OCI-LY7 (cell line): ENCODE results near the gene PAK4. TPM values are rescaled to one million over a fixed set of nuclear protein-coding genes. Genes with fewer than 3 reads are reported as not detected.

Experiments
- BruUV-seq: library from RNA; stranded (reverse); fragments of 400-500 nt; replicated peaks from 2 replicates; lab custom pipeline; 2021; lab: Mats Ljungman, UMichigan
- CTCF ChIA-PET: fragments of 300-600 bp; sonication (Branson Sonifier 250); formaldehyde crosslinking; loops from one replicate; lab custom pipeline; 2022; ENCODE audit warnings: antibody characterized with exemption; ENCODE audit not compliant: unreplicated experiment; lab: Charles Lee
- POLR2A ChIA-PET: fragments of 300-600 bp; sonication (Branson Sonifier 250); formaldehyde crosslinking; loops from one replicate; lab custom pipeline; 2022; ENCODE audit warnings: antibody characterized with exemption; lab: Charles Lee
- DNase-seq: peaks from one replicate; pipeline ENCODE4 v3.0.0-alpha.2; 2015; ENCODE audit warnings: low spot score
- H2AFZ ChIP-seq: fragments of 200-600 bp; sonication (generic), shearing (Covaris generic); 2 replicates; pipeline ENCODE4 v1.6.1; 2014; ENCODE audit warnings: mild to moderate bottlenecking, antibody characterized with exemption, low read length, moderate library complexity
- H3K27ac ChIP-seq: fragments of 200-600 bp; sonication (generic); 2 replicates; pipeline ENCODE4 v1.5.1; 2014; ENCODE audit warnings: mixed run types, low read depth, mild to moderate bottlenecking, moderate library complexity, low read length, inconsistent platforms; ENCODE audit not compliant: poor library complexity, severe bottlenecking
- H3K36me3 ChIP-seq: fragments of 200-600 bp; sonication (generic); 2 replicates; pipeline ENCODE4 v1.6.1; 2014; ENCODE audit warnings: mild to moderate bottlenecking, antibody characterized with exemption, low read length, moderate library complexity, mixed read lengths; ENCODE audit not compliant: insufficient read depth
- H3K4me1 ChIP-seq: fragments of 200-600 bp; sonication (generic); 2 replicates; pipeline ENCODE4 v1.5.1; 2014; ENCODE audit warnings: mild to moderate bottlenecking, low read length; ENCODE audit not compliant: insufficient read depth, poor library complexity, severe bottlenecking
- H3K4me2 ChIP-seq: fragments of 200-600 bp; sonication (generic); 2 replicates; pipeline ENCODE4 v1.6.1; 2014; ENCODE audit warnings: mild to moderate bottlenecking, low read length
- H3K4me3 ChIP-seq: fragments of 200-600 bp; sonication (generic); 2 replicates; pipeline ENCODE4 v1.5.1; 2014; ENCODE audit warnings: mild to moderate bottlenecking, low read depth, low read length; ENCODE audit not compliant: poor library complexity, severe bottlenecking
- H3K79me2 ChIP-seq: fragments of 200-600 bp; sonication (generic); 2 replicates; pipeline ENCODE4 v1.6.1; 2016; ENCODE audit warnings: low read depth, mild to moderate bottlenecking, low read length, moderate library complexity, mixed read lengths; ENCODE audit not compliant: insufficient read depth
- H3K9me2 ChIP-seq: fragments of 200-600 bp; sonication (generic); 2 replicates; pipeline ENCODE4 v1.6.1; 2016; ENCODE audit warnings: mild to moderate bottlenecking, low read length, mixed read lengths; ENCODE audit not compliant: insufficient read depth
- H3K9me3 ChIP-seq: fragments of 200-600 bp; sonication (generic); 2 replicates; pipeline ENCODE4 v1.6.1; 2014; ENCODE audit warnings: mild to moderate bottlenecking, mixed run types, low read length, mixed read lengths
- H4K20me1 ChIP-seq: fragments of 200-600 bp; sonication (generic); 2 replicates; pipeline ENCODE4 v1.6.1; 2014; ENCODE audit warnings: mild to moderate bottlenecking, antibody characterized with exemption, low read length, moderate library complexity, mixed read lengths; ENCODE audit not compliant: insufficient read depth
- CTCF ChIP-seq: fragments of 200-600 bp; sonication (generic); conservative IDR thresholded peaks from 2 replicates; pipeline ENCODE4 v1.5.1; 2014; ENCODE audit warnings: mild to moderate bottlenecking, antibody characterized with exemption, low read length, moderate library complexity, mixed read lengths
- EZH2phosphoT487 ChIP-seq: fragments of 200-600 bp; sonication (generic); IDR thresholded peaks from 2 replicates; pipeline ENCODE4 v1.6.1; 2018; ENCODE audit warnings: low read depth, borderline replicate concordance, mild to moderate bottlenecking, mixed run types, antibody characterized with exemption, low read length, moderate library complexity, mixed read lengths
- intact Hi-C: fragments of 100-400 bp; cut with micrococcal nuclease; formaldehyde crosslinking; loops from one replicate; pipeline ENCODE4 v1.10.0; 2022; ENCODE audit not compliant: unreplicated experiment
- total RNA-seq, 2 experiments: library from RNA; depleted of rRNA in 1 of 2; stranded (reverse); fragments of >200 nt in 1 of 2; shearing (Covaris generic) in 1 of 2; gene quantifications; 2 replicates each; pipeline ENCODE4 v1.2.3, GENCODE V29; 2014 to 2022

The PAK4 gene
- total RNA-seq, 2 experiments from 2014 or later = 7.8 to 26.7 TPM

GRCh38 chr19:39148939-39149529, 23.4 kb downstream of the PAK4 start:
- no peak overlapping the region for H3K4me3 ChIP-seq
- no peak overlapping the region for H2AFZ ChIP-seq
- DNase-seq = no peak
- H3K36me3 ChIP-seq = peaks cover 6% of the 10 kb centered on the region
- H3K9me3 ChIP-seq = no peaks in the 10 kb centered on the region
- no peak for TF ChIP-seq CTCF
- TF ChIP-seq EZH2phosphoT487 = no peak
- H3K9me2 ChIP-seq = no peaks in the 10 kb centered on the region
- ChIA-PET POLR2A (no interaction called here), CTCF (interaction anchor here (0.6 kb wide), 1 partner anchor 20 kb away, joined by 3 read pairs; no protein-coding TSS in a partner anchor)
- H3K79me2 ChIP-seq = peaks cover 10% of the 10 kb centered on the region; the same call in 1 of the 2 replicates
- BruUV-seq = no TSS peak
- no peak overlapping the region for H3K27ac ChIP-seq
- no peaks in the 10 kb centered on the region for H4K20me1 ChIP-seq
- no peak overlapping the region for H3K4me2 ChIP-seq
- H3K4me1 ChIP-seq = no peaks in the 10 kb centered on the region
- intact Hi-C loops = no loop called here

- Histone ChIP-seq H3K4me1 (no peaks in the 10 kb centered on the region), H3K79me2 (peaks cover 10% of the 10 kb centered on the region; the same call in 1 of the 2 replicates), H3K4me2 (no peak overlapping the region), H3K9me3 (no peaks in the 10 kb centered on the region), H4K20me1 (no peaks in the 10 kb centered on the region), H3K9me2 (no peaks in the 10 kb centered on the region), H3K36me3 (peaks cover 6% of the 10 kb centered on the region), H3K27ac (no peak overlapping the region), H3K4me3 (no peak overlapping the region), H2AFZ (no peak overlapping the region)
- no TSS peak for BruUV-seq
- DNase-seq = no peak
- CTCF ChIA-PET = no interaction called here
- intact Hi-C loops = no loop called here
- TF ChIP-seq EZH2phosphoT487 (no peak), CTCF (no peak)
- POLR2A ChIA-PET = interaction anchor here (0.6 kb wide), 1 partner anchor 76 kb away, joined by 3 read pairs; no protein-coding TSS in a partner anchor
Measured at GRCh38 chr19:39150235-39150634, 24.6 kb downstream of the PAK4 start.
